RKO (cell line): Measurements from ENCODE around the gene TP53RK.

Source experiments
- DNase-seq: peaks from one replicate; pipeline ENCODE4 v3.0.0-alpha.2; 2016; ENCODE audit warnings: low spot score

TP53RK gene

GRCh38 chr20:46638134-46638897 lies 50.9 kb downstream of the TP53RK start:
- no peak for DNase-seq

DNA sequence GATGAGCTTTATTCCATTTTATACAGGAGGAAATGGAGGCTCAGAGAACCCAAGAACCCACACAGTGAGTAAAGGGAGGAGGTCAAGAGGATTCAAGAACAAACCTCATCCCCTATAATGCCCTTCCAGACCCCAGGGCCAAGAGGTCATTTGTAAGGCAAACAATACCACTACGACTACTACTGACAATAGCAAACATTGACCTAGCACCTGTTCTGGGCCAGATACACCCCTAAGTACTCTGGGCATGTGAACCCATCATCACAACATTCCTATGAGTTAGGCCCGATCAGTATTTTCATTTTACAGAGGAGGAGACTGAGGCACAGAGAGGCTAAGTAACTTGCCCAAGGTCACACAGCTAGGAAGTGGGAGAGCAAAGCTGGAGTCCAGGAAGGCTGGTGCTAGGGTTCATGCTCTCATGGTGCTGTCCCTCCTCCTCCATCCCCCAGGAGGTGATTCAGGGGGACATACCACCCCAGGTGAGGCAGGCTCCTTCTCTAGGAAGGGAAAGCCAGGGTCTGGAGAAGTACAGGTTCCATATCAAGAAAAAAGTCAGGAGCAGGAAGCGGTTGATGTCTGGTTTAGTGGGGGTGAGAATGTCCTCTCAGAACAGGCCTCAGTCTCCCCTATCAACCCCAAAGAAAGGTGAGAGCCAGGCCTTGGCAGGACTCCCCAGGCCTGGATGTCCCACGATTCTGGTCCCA lies 51.7 kb downstream of the TP53RK start:
- no peak for DNase-seq

DNA sequence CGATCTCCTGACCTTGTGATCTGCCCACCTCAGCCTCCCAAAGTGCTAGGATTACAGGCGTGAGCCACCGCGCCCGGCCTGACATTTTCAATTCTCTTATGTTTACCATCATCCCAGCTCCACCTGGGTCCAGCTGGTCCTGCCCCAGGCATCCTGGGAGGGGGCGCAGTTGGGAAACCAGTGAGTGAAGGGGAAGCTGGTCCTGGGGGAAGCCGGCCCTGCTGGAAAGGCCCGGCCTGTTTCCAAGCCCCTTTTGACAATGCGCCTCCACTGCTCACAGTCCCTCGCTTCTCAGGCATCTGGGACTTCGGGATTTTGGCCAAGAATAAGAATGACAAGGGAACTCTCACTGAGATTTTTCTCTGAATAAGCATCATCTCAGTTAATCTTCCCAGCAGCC lies 52.2 kb downstream of the TP53RK start:
- DNase-seq, result no peak

DNA sequence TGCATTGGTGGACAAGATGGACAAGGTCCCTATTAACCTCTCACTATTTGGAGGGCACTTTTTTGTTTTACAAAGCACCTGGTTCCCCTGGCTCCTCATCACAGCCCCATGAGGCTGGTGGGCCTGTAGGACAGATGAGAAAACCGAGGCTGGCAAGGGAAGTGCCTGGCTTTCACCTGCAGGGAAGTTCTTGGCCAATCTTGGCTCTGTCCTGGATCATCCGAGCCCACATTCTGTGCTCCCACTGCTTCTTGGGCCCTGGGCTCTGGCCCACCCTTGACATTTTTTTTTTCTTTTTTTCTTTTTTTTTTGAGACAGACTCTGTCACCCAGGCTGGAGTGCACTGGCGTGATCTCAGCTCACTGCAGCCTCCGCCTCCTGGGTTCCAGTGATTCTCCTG lies 52.7 kb downstream of the TP53RK start:
- no peak for DNase-seq

DNA sequence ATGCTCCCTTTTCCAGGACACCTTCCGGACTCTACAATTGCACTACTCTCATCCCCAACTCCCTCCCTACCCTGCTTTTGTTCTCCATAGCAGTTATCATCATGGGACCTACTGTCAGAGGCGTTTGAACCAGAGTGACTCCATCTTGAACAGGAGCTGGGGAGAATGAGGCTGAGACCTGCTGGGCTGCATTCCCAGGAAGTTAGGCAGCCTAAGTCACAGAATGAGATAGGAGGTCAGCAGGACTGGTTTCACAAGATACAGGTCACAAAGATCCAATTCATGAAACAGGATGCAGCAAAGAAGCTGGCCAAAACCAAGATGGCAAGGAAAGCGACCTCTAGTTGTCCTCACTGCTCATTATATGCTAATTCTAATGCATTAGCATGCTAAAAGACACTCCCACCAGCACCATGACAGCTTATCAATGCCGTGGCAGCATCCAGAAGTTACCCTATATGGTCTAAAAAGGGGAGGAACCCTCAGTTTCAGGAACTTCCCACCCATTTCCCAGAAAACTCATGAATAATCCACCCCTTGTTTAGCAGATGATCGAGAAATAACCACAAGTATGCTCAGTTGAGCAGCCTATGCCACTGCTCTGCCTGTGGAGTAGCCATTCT lies 53.6 kb downstream of the TP53RK start:
- no peak for DNase-seq

DNA sequence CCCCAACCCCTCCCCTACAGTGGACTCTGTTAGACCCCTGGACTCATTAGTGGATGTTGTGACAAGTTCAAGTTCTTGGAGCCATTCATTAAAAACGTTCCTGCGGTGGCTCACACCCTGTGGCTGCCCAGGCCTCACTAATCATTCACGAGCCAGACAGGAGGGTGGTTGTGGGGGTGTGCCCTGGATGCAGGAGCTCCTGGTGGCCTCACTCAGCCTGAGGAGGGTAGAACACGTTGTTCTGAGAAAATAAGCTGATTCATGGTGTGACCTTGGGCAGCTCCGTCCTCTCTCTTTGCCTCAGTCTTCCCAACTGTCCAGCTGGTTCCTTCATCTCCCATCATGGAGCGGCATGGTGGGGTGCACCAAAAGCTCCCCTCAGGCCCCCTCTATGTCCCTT lies 54.7 kb downstream of the TP53RK start:
- DNase-seq, result no peak
